NOMO-1 (cell line): Measurements from ENCODE around the gene IKBKG.
"Not testable (repeated sequence)": the region's sequence is repeated elsewhere in the genome, so short reads cannot be mapped to it uniquely, and the experiment has no call there.

Experiments
- DNase-seq, 2 experiments: peaks; one replicate each; lab custom pipeline; 2025; ENCODE audit not compliant: unreplicated experiment in 2 of 2; lab: John Stamatoyannopoulos, UW

Gene IKBKG

GRCh38 chrX:154552112-154552806 is 4.8 kb downstream of the IKBKG start:
- DNase-seq: not testable (repeated sequence)

- DNase-seq: not testable (repeated sequence)
Observed at GRCh38 chrX:154558060-154558690, 10.8 kb downstream of the IKBKG start.

GRCh38 chrX:154558896-154559295 is 11.5 kb downstream of the IKBKG start:
- DNase-seq: not testable (repeated sequence)

- not testable (repeated sequence) for DNase-seq
Observed at GRCh38 chrX:154560326-154560725, 12.9 kb downstream of the IKBKG start.

DNA sequence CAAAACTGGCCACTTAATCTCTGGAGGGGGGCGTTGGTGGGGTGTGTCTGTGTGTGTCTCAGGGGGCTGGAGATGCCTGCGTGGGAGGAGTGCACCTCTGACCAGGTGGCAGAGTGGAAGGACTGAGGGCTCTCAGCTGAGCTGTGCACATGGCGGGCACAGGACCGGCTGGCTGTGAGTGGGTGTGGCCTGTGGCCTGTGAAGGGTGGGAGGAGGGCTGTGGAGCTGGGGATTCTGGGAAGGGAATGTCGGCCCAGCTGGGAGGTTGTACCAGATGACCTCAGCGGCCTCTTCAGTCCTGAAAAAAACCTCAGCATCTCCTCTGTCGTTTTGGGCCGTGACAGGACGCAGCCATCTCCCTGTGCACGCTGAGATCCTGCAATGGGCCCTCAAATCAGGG is 14.9 kb downstream of the IKBKG start:
- DNase-seq: not testable (repeated sequence)

DNA sequence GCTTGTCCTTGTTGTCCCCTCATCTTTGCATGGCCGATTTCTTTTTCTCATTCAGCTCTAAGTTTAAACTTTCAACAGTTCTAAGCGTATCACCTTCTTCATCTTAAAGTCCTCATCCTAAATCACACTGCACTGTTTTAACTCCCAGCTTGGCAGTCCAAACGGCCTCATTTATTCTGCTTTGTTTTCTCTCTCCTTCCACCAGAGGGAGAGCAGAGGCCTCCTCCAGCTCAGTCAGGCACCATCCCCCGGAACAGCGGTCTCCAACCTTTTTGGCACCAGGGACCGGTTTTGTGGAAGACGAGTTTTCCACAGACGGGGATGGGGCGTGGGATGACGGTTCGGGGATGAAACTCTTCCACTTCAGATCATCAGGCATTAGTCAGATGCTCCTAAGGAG is 22.9 kb downstream of the IKBKG start:
- not testable (repeated sequence) for DNase-seq

GRCh38 chrX:154573061-154573460 is 25.6 kb downstream of the IKBKG start:
- not testable (repeated sequence) for DNase-seq

GRCh38 chrX:154575076-154575475 is 27.7 kb downstream of the IKBKG start:
- not testable (repeated sequence) for DNase-seq

DNA sequence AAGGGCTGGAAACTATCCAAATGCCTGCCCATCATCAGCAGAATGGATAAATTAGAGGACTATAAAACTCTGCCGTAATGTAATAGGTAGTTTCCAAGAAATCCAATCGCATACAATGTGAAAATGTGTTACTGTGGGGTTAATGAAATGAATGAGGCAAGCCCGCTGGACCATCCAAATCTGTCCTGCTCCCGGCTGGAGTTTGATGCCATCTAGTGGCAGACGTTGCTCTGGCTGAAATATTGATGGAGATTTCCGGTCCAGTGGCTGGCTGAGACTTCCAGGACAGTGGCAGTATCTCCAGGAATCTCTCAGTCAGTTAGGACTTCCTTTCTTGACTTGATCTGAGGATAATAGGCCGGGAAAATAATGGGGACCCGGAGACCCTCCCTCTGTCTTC is 35.6 kb downstream of the IKBKG start:
- DNase-seq: not testable (repeated sequence)

DNA sequence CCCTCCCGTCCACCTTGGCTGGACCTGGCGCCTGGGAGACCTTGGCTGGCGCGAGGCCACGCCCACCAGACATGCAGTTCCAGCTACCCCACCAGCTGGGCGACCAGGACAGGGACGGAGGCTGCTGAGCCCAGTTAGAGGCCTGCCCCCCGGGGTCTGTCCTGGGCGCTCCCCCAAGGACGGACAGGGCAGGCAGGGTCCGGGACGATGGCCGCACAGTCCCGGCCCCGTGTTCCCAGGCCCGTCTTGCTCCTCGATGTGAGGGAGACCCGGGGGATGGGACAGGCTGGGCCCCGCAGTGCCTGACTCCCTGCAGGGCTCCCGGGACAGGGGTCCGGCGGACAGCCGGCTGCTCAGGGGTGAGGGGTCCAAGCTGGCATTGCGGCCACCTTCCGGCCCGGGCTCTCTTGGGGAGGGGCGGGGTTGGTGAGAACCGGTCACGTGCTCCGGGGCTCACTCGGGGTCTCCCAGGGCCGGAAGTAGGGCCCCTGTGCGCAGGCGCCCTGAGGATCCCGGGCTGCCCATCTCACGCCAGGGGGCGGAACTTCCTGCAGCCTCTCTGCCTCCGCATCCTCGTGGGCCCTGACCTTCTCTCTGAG is 37.3 kb downstream of the IKBKG start, which contains the start of gene CTAG1A:
Gene CTAG1A, plus strand, starts transcription at position 549 of the 599 bp plus-strand sequence. CDS start 74 bp downstream, outside the sequence.
- not testable (repeated sequence) for DNase-seq

- not testable (repeated sequence) for DNase-seq
Observed at GRCh38 chrX:154590415-154590814, 43.0 kb downstream of the IKBKG start.

DNA sequence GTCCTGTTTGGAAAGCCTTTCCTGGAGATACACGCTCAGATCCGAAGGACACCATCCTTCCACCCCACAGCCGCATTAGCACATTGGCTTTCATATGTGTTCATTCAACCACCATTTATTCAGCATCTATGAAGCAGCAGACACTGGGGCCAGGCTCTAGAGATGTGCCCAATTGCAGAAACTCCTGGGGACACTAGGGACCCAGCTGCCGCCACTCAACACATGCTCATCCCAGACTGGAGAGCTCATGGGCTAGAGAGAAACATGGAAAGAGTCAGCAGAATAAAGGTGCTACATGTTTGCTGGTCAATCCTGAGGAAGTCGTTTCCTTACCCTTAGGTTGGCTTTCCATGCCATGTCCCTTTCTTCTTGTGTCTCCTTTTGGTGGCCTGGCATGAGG is 45.1 kb downstream of the IKBKG start:
- DNase-seq: no peak

DNA sequence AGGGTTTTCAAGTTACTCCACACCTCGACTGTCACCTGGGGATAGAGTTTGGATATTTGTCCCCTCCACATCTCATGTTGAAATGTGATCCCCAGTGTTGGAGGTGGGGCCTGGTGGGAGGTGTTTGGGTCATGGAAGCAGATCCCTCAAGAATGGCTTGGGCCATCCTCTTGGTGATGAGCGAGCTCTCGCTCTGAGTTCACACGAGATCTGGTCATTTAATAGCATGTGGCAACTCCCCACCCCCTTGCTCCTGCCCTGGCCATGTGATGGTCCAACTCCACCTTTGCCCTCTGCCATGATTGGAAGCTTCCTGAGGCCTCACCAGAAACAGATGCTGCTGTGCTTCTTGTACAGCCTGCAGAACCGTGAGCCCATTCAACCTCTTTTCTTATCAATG is 45.8 kb downstream of the IKBKG start:
- DNase-seq: no peak

DNA sequence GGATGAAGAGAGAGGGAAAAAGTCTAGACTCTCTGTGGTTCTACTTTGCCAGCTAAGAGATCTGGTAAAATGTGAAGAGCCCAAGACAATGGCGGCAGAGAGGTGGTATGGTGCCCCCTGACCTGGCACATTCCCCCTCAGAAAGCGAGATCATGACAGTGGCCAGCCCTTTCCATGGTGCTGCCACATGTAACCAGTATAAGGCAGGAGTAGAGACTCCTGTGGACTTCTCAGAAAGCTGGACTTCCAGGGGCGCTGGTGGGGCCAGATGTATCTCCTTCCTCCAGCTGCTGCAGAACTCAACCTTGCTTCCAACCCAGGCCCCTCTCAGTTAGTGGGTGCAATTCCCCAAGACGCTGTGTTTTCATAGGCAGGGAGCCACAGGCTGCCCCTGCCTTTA is 47.1 kb downstream of the IKBKG start:
- DNase-seq: no peak

DNA sequence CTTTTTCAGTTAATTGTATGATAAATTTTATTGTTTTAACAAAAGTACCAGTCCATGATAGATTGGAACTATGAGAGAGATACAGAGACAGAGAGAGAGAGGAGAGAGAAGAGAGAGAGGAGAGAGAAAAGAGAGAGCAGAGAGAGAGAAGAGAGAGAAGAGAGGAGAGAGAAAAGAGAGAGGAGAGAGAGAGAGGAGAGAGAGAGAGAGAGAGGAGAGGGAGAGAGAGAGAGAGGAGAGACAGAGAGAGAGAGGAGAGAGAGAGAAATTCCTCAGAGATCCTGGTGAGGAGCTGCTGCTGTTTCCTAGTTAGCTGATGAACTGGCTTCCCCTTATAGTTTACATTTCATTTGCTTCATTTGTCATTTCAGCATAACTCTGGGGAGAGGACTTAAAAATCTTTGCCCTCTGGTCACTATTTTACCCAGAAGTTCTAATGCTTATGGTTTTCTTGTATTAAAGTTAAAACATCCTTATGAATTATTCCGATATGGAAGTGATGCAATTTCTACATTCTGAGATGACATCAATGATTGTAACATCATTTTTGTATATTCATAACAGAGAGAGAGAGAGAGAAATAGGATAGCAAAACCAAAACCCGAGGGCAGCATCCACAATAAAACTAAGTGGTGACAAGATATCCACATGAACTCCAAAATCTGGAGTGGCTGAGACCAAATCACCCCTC is 48.3 kb downstream of the IKBKG start:
- DNase-seq: no peak

DNA sequence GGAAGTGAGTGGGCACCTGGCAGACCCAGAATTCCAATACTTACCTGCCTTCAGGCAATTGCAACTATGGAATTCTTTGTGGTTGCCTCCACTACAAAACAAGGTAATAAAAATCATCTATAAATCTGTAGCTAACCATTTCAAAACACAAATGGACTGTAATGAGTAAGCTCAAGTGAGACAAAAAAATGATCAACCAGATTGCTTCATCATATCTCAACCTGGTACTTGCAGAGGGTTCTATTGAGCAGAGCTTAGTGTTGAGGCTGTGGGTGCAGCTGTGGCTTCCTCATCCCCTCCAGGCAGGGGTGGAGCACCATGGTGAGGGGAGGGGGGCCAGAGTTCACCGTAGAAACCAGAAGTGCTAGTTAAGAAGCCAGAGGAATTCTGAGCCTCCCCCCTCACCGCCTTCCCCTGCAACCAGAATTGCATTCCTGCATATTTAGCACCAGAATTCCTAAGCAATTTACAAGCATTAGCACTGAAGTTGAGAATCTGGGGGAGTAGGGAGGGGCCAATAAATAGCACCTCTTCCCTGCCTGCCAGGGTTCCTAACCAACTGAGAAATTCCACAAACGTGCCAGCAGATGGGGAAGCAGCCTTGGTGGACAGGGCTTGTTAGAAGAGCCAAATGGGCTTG is 49.0 kb downstream of the IKBKG start:
- DNase-seq: peak; percentile 20 to 28

GRCh38 chrX:154597221-154597620 is 49.8 kb downstream of the IKBKG start:
- DNase-seq: no peak

- no peak for DNase-seq
Observed at GRCh38 chrX:154598656-154599055, 51.2 kb downstream of the IKBKG start.

DNA sequence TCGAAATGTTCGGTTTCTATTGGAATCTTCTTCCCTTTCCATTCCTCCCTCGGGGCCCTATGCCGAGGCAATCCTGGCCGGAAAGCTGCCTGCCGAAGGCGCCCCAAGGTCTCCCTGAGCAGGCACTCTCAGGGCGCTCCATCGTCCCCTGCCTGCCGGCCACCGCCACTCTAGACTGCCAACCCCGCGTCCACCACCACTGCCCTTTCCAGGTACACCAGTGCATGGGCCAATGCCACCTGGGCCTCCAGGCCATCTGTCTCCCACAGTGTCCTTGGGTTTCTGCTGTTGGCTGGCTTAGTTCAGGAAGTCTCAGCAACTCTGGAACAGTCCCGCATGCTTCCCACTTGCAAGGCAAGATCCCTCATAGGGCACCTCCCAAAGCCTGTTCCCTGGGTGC is 52.1 kb downstream of the IKBKG start:
- no peak for DNase-seq

GRCh38 chrX:154600759-154601374 is 53.4 kb downstream of the IKBKG start:
- DNase-seq: no peak
